HG02763 (cell line): ENCODE data around the gene ZNF416.

Experiments
- ATAC-seq: cut with Tn5 transposase; IDR thresholded peaks from one replicate; pipeline ENCODE4 v1.9.1; 2021; ENCODE audit warnings: mild to moderate bottlenecking, moderate library complexity; ENCODE audit not compliant: unreplicated experiment

ZNF416 gene

GRCh38 chr19:57578487-57579205 is at the start of gene ZNF416:
Gene ZNF416, minus strand, starts transcription at chr19:57578911. Its CDS starts 207 bp downstream, at chr19:57578704.
- ATAC-seq = peak; percentile 97

- no peak for ATAC-seq
Measured at GRCh38 chr19:57623091-57623490, 44.4 kb upstream of the ZNF416 start.

GRCh38 chr19:57620673-57621348 is 42.1 kb upstream of the ZNF416 start:
- no peak for ATAC-seq

GRCh38 chr19:57615346-57615745 is 36.6 kb upstream of the ZNF416 start:
- no peak for ATAC-seq

GRCh38 chr19:57613941-57614743 is 35.4 kb upstream of the ZNF416 start, which contains the start of gene ZNF134:
Gene ZNF134, plus strand, starts transcription at chr19:57614242. Its CDS starts 5,227 bp downstream, at chr19:57619469.
- peak; percentile 98 for ATAC-seq

- ATAC-seq = no peak
Measured at GRCh38 chr19:57611113-57611512, 32.4 kb upstream of the ZNF416 start.

GRCh38 chr19:57606931-57607330 is 28.2 kb upstream of the ZNF416 start:
- no peak for ATAC-seq

- peak; percentile 93 for ATAC-seq
Measured at GRCh38 chr19:57599761-57600383, 21.2 kb upstream of the ZNF416 start, which contains the start of gene ZNF530. Gene ZNF530, plus strand, starts transcription at chr19:57599885. Its CDS starts 4,461 bp downstream, at chr19:57604346.

- ATAC-seq = peak; percentile 9
Measured at GRCh38 chr19:57599377-57599760, 20.7 kb upstream of the ZNF416 start.

GRCh38 chr19:57587529-57587928 is 8.8 kb upstream of the ZNF416 start:
- ATAC-seq = no peak

- ATAC-seq = no peak
Measured at GRCh38 chr19:57583521-57584416, 5.1 kb upstream of the ZNF416 start, which contains the start of gene ZIK1. Gene ZIK1, plus strand, starts transcription at chr19:57584145. Its CDS starts 212 bp downstream, at chr19:57584357.

- no peak for ATAC-seq
Measured at GRCh38 chr19:57583104-57583520, 4.4 kb upstream of the ZNF416 start.

- no peak for ATAC-seq
Measured at GRCh38 chr19:57576661-57577060, 2.0 kb downstream of the ZNF416 start.

- ATAC-seq = no peak
Measured at GRCh38 chr19:57572415-57572947, 6.2 kb downstream of the ZNF416 start.

- ATAC-seq = no peak
Measured at GRCh38 chr19:57570707-57571106, 8.0 kb downstream of the ZNF416 start.

GRCh38 chr19:57566396-57567265 is 12.1 kb downstream of the ZNF416 start:
- no peak for ATAC-seq

GRCh38 chr19:57563547-57563946 is 15.2 kb downstream of the ZNF416 start:
- ATAC-seq = no peak

- peak; percentile 9 for ATAC-seq
Measured at GRCh38 chr19:57560049-57560491, 18.6 kb downstream of the ZNF416 start.
